Transverse colon (tissue), 4 donors: Measurements from ENCODE around the gene FAM20B.

Source experiments
- CTCF ChIP-seq, 5 experiments: fragments of 200-600 bp in 3 of 5; fragments of 450-650 bp in 2 of 5; sonication (generic) in 3 of 5; IDR thresholded peaks; 1 replicate in 2 of 5; 2 replicates in 3 of 5; pipeline ENCODE4 v1.5.1; 2016 to 2017; ENCODE audit warnings: antibody characterized with exemption in 5 of 5, inconsistent platforms in 3 of 5, mild to moderate bottlenecking in 2 of 5, moderate library complexity in 1 of 5
- POLR2A ChIP-seq: fragments of 450-650 bp; IDR thresholded peaks from one replicate; pipeline ENCODE4 v1.6.1; 2016; ENCODE audit warnings: antibody characterized with exemption, mild to moderate bottlenecking, moderate library complexity
- POLR2AphosphoS5 ChIP-seq, 3 donors: sonication (generic); formaldehyde crosslinking; IDR thresholded peaks; one replicate each; pipeline ENCODE4 v1.6.1; 2016; ENCODE audit warnings: antibody characterized with exemption in 3 of 3

- no peak for TF ChIP-seq POLR2A
- TF ChIP-seq CTCF (IDR thresholded peaks at IDR 0.05), result no peak
- no peak for TF ChIP-seq POLR2AphosphoS5 (IDR thresholded peaks at IDR 0.05)
Measured at GRCh38 chr1:179036844-179037465, 11.3 kb downstream of the FAM20B start.
